ENCODE data around the gene TIE1. TPM values are rescaled to one million over a fixed set of nuclear protein-coding genes. Genes with fewer than 3 reads are reported as not detected.

TIE1 gene
- polyA plus RNA-seq, 3 donors, result 0.16 TPM; not detected in 2

GRCh38 chr1:43256675-43257570 lies 43.9 kb upstream of the TIE1 start:
- Mint-ChIP-seq H3K36me3 (no peaks in the 10 kb centered on the region), H3K9me3 (peaks cover 4 to 38% (median 17%) of the 10 kb centered on the region in 7 donors), H3K27me3 (ENCODE audit: low read depth in 3 of 3) (peaks cover 0 to 2% (median 0%) of the 10 kb centered on the region in 3 donors), H3K4me3 (no peak overlapping the region), H3K27ac (peak overlapping the region in 1 of 7 donors; percentile 11), H3K4me1 (no peaks in the 10 kb centered on the region)
- no peaks in the 10 kb centered on the region for H3K36me3 ChIP-seq (replicated peaks in 1 of 2; ENCODE audit: control insufficient read depth in 1 of 2, insufficient read depth in 2 of 2, low read length in 2 of 2)
- H3K79me2 ChIP-seq (ENCODE audit: insufficient read depth, low read length), result no peaks in the 10 kb centered on the region
- intact Hi-C loops (cut with micrococcal nuclease), result no loop called here
- no peaks in the 10 kb centered on the region for H3K4me1 ChIP-seq (ENCODE audit: control insufficient read depth in 1 of 2, insufficient read depth in 2 of 2, low read length in 2 of 2)
- H3K27me3 ChIP-seq (ENCODE audit: control insufficient read depth in 2 of 2, insufficient read depth in 2 of 2, low read length in 2 of 2), result no peaks in the 10 kb centered on the region
- no peak overlapping the region for H3K9ac ChIP-seq (ENCODE audit: insufficient read depth, low read length, poor library complexity, severe bottlenecking)
- no peak for TF ChIP-seq CTCF (IDR thresholded peaks at IDR 0.05)
- no peaks in the 10 kb centered on the region for H4K20me1 ChIP-seq (ENCODE audit: insufficient read depth, low read length)
- H3K27ac ChIP-seq (ENCODE audit: low read depth in 1 of 2, low read length in 2 of 2), result no peak overlapping the region
- H3K4me3 ChIP-seq (replicated peaks in 1 of 3; ENCODE audit: low read depth in 2 of 3, low read length in 3 of 3), result no peak overlapping the region
- no peak for DNase-seq
- WGBS (ENCODE audit: insufficient coverage), result 96% methylated on average over 4 of the region's 8 CpGs
- no peak overlapping the region for H2AFZ ChIP-seq (ENCODE audit: insufficient read depth, low read depth, low read length, poor library complexity, severe bottlenecking)
- peaks cover 6 to 27% of the 10 kb centered on the region in 2 donors for H3K9me3 ChIP-seq (replicated peaks in 1 of 2; ENCODE audit: control insufficient read depth in 1 of 2, insufficient read depth in 1 of 2, low read length in 2 of 2)
- H3K4me2 ChIP-seq (replicated peaks; ENCODE audit: extremely low read depth, low read length, poor library complexity, severe bottlenecking), result no peak overlapping the region

- Histone ChIP-seq H3K4me3 (replicated peaks in 1 of 3; ENCODE audit: low read depth in 2 of 3, low read length in 3 of 3) (no peak overlapping the region), H4K20me1 (ENCODE audit: insufficient read depth, low read length) (no peaks in the 10 kb centered on the region), H3K27ac (ENCODE audit: low read depth in 1 of 2, low read length in 2 of 2) (no peak overlapping the region), H3K36me3 (replicated peaks in 1 of 2; ENCODE audit: control insufficient read depth in 1 of 2, insufficient read depth in 2 of 2, low read length in 2 of 2) (no peaks in the 10 kb centered on the region), H3K9me3 (replicated peaks in 1 of 2; ENCODE audit: control insufficient read depth in 1 of 2, insufficient read depth in 1 of 2, low read length in 2 of 2) (peaks cover 8 to 31% of the 10 kb centered on the region in 2 donors), H3K27me3 (ENCODE audit: control insufficient read depth in 2 of 2, insufficient read depth in 2 of 2, low read length in 2 of 2) (no peaks in the 10 kb centered on the region), H3K79me2 (ENCODE audit: insufficient read depth, low read length) (no peaks in the 10 kb centered on the region), H3K9ac (ENCODE audit: insufficient read depth, low read length, poor library complexity, severe bottlenecking) (no peak overlapping the region), H3K4me2 (replicated peaks; ENCODE audit: extremely low read depth, low read length, poor library complexity, severe bottlenecking) (no peak overlapping the region), H2AFZ (ENCODE audit: insufficient read depth, low read depth, low read length, poor library complexity, severe bottlenecking) (no peak overlapping the region), H3K4me1 (ENCODE audit: control insufficient read depth in 1 of 2, insufficient read depth in 2 of 2, low read length in 2 of 2) (no peaks in the 10 kb centered on the region)
- Mint-ChIP-seq H3K4me3 (no peak overlapping the region), H3K36me3 (no peaks in the 10 kb centered on the region), H3K27me3 (ENCODE audit: low read depth in 3 of 3) (no peaks in the 10 kb centered on the region), H3K27ac (no peak overlapping the region), H3K4me1 (no peaks in the 10 kb centered on the region), H3K9me3 (peaks cover 11 to 45% (median 20%) of the 10 kb centered on the region in 7 donors)
- intact Hi-C loops (cut with micrococcal nuclease), result no loop called here
- DNase-seq, result no peak
- no peak for TF ChIP-seq CTCF (IDR thresholded peaks at IDR 0.05)
- WGBS (ENCODE audit: insufficient coverage), result 75% methylated on average over 2 of the region's 3 CpGs
These were observed 42.4 kb upstream of the TIE1 start for GRCh38 chr1:43258370-43258769.

Data from CD14-positive monocyte (primary cell).